ENCODE measurements around the gene GLA.

Gene GLA

GRCh38 chrX:101398694-101399093, 9.0 kb downstream of the GLA start:
- DNase-seq (ENCODE audit: low read depth in 3 of 3, low spot score in 1 of 3) = no peak

GRCh38 chrX:101397779-101398178, 9.9 kb downstream of the GLA start:
- DNase-seq (ENCODE audit: low read depth in 3 of 3, low spot score in 1 of 3) = no peak

- DNase-seq (ENCODE audit: low read depth in 3 of 3, low spot score in 1 of 3) = no peak
Observed at GRCh38 chrX:101395789-101396188, 11.9 kb downstream of the GLA start.

GRCh38 chrX:101394372-101394771, 13.4 kb downstream of the GLA start:
- no peak for DNase-seq (ENCODE audit: low read depth in 3 of 3, low spot score in 1 of 3)

GRCh38 chrX:101393530-101394305, 14.0 kb downstream of the GLA start:
- no peak for DNase-seq (ENCODE audit: low read depth in 3 of 3, low spot score in 1 of 3)

- DNase-seq (ENCODE audit: low read depth in 3 of 3, low spot score in 1 of 3) = no peak
Observed at GRCh38 chrX:101391831-101392230, 15.9 kb downstream of the GLA start.

- DNase-seq (ENCODE audit: low read depth in 3 of 3, low spot score in 1 of 3) = peak; percentile 32 to 65 (median 64)
Observed at GRCh38 chrX:101390664-101391525, 16.8 kb downstream of the GLA start, which contains the start of gene RPL36A. Gene RPL36A (plus strand): TSS chrX:101391011. CDS start chrX:101391044, 33 bp downstream.

GRCh38 chrX:101388604-101389003, 19.1 kb downstream of the GLA start:
- DNase-seq (ENCODE audit: low read depth in 3 of 3, low spot score in 1 of 3) = no peak

GRCh38 chrX:101386542-101386885, 21.2 kb downstream of the GLA start:
- DNase-seq (ENCODE audit: low read depth in 3 of 3, low spot score in 1 of 3) = no peak

GRCh38 chrX:101385795-101386541, 21.8 kb downstream of the GLA start, which contains the start of gene BTK:
Gene BTK (minus strand): TSS chrX:101386191. CDS start chrX:101375284, 10,907 bp downstream.
- no peak for DNase-seq (ENCODE audit: low read depth in 3 of 3, low spot score in 1 of 3)

- no peak for DNase-seq (ENCODE audit: low read depth in 3 of 3, low spot score in 1 of 3)
Observed at GRCh38 chrX:101385026-101385684, 22.6 kb downstream of the GLA start.

GRCh38 chrX:101383679-101384205, 24.0 kb downstream of the GLA start:
- DNase-seq (ENCODE audit: low read depth in 3 of 3, low spot score in 1 of 3) = no peak

GRCh38 chrX:101377547-101377946, 30.2 kb downstream of the GLA start:
- DNase-seq (ENCODE audit: low read depth in 3 of 3, low spot score in 1 of 3) = no peak

- DNase-seq (ENCODE audit: low read depth in 3 of 3, low spot score in 1 of 3) = no peak
Observed at GRCh38 chrX:101370888-101371504, 36.7 kb downstream of the GLA start.

- DNase-seq (ENCODE audit: low read depth in 3 of 3, low spot score in 1 of 3) = no peak
Observed at GRCh38 chrX:101369687-101370086, 38.0 kb downstream of the GLA start.

GRCh38 chrX:101368800-101369199, 38.9 kb downstream of the GLA start:
- no peak for DNase-seq (ENCODE audit: low read depth in 3 of 3, low spot score in 1 of 3)

- no peak for DNase-seq (ENCODE audit: low read depth in 3 of 3, low spot score in 1 of 3)
Observed at GRCh38 chrX:101365301-101365795, 42.4 kb downstream of the GLA start.

GRCh38 chrX:101362757-101363156, 45.0 kb downstream of the GLA start:
- no peak for DNase-seq (ENCODE audit: low read depth in 3 of 3, low spot score in 1 of 3)

GRCh38 chrX:101362116-101362515, 45.6 kb downstream of the GLA start:
- DNase-seq (ENCODE audit: low read depth in 3 of 3, low spot score in 1 of 3) = no peak

- DNase-seq (ENCODE audit: low read depth in 3 of 3, low spot score in 1 of 3) = no peak
Observed at GRCh38 chrX:101360390-101360789, 47.3 kb downstream of the GLA start.

Measured in stimulated activated CD4-positive, alpha-beta T cell treated with anti-CD3 and anti-CD28 coated beads, TNF-alpha, amount 100 ng/mL, for 1 hour (primary cell).